IPS DF 6.9 (cell line): ENCODE measurements around the gene MAPK8.
A peak's percentile ranks its signal among the peaks of the same experiment; 100 is the strongest.

ENCODE experiments used
- DNase-seq: peaks from one replicate; pipeline ENCODE4 v3.0.0-alpha.2; 2013; ENCODE audit warnings: low read depth, low spot score
- H3K27ac ChIP-seq: one replicate; pipeline ENCODE4 v1.5.1; 2013; ENCODE audit warnings: low read length, control low read depth
- H3K27me3 ChIP-seq: 2 replicates; pipeline ENCODE4 v1.6.1; 2013; ENCODE audit warnings: mild to moderate bottlenecking, low read length; ENCODE audit not compliant: control insufficient read depth, insufficient read depth
- H3K36me3 ChIP-seq: 2 replicates; pipeline ENCODE4 v1.6.1; 2013; ENCODE audit warnings: low read length; ENCODE audit not compliant: control insufficient read depth, insufficient read depth
- H3K4me1 ChIP-seq: 2 replicates; pipeline ENCODE4 v1.6.1; 2013; ENCODE audit warnings: low read length; ENCODE audit not compliant: control insufficient read depth, insufficient read depth
- H3K4me3 ChIP-seq: 2 replicates; pipeline ENCODE4 v1.5.1; 2013; ENCODE audit warnings: mild to moderate bottlenecking, low read length
- H3K9me3 ChIP-seq: 2 replicates; pipeline ENCODE4 v1.6.1; 2013; ENCODE audit warnings: low read length, inconsistent platforms; ENCODE audit not compliant: control insufficient read depth, insufficient read depth
- WGBS: extraction: QIAGEN DNeasy Blood & Tissue Kit; methylation state at CpG from one replicate; pipeline ENCODE4 v1.1.7; 2013; ENCODE audit warnings: mixed read lengths, missing lambda C conversion rate; ENCODE audit not compliant: insufficient read length, insufficient coverage; 5-methylcytosine and 5-hydroxymethylcytosine counted together

Gene MAPK8

DNA sequence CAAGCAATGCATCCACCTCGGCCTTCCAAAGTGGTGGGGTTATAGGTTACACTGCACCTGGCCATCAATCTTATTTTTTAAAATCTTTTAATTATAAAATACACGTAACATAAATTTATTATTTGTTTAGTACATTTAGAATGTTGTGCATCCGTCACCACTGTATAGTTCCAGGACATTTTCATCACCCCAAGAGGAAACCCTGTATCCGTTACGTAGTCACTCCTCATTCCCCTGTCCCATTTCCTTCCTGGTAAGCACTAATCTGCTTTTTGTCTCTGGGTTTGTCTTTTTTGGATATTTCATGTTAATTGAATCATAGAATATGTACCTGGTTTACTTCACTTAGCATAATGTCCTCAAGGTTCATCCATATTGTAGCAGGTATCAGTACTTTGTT, 51.2 kb downstream of the MAPK8 start:
- Histone ChIP-seq H3K27ac (no peak overlapping the region), H3K4me3 (no peak overlapping the region), H3K9me3 (no peaks in the 10 kb centered on the region), H3K36me3 (no peaks in the 10 kb centered on the region), H3K4me1 (no peaks in the 10 kb centered on the region), H3K27me3 (no peaks in the 10 kb centered on the region)
- no peak for DNase-seq
- no CpG with 5 or more reads among the region's 5 CpGs for WGBS

DNA sequence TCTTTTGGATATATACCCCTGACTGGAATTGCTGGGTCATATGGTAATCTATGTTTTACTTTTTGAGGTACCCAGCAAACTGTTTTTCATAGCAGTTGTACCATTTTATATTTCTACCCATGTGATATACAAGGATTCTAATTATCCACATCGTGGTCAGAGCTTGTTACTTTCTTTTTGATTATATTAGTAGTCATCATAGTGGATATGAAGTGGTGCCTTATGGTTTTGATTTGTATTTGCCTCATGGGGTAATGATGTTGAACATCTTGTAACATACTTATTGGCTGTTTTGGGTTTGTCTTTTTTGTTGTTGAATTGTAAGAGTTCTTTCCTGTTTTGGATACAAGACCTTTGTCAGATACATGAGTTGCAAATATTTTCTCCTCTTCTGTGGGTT, 51.7 kb downstream of the MAPK8 start:
- Histone ChIP-seq H3K4me3 (no peak overlapping the region), H3K27ac (no peak overlapping the region), H3K4me1 (no peaks in the 10 kb centered on the region), H3K9me3 (no peaks in the 10 kb centered on the region), H3K36me3 (no peaks in the 10 kb centered on the region), H3K27me3 (no peaks in the 10 kb centered on the region)
- DNase-seq = no peak
- no CpG with 5 or more reads among the region's 1 CpG for WGBS

DNA sequence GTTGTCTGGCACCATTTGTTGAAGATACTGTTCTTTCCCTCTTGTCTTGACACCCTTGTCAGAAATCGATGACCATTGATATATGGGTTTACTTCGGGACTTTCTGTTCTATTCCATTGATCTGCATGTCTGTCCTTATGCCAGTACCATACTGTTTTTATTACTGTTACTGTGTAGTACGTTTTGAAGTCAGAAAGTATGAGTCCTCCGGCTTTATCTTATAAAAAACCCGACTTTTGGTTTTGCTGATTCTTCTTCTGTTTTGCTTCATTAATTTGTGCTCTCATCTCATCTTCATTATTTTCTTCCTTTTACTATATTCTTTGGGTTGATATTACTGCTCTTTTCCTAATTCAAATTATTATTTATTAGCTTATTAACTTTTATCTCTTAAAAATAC, 52.4 kb downstream of the MAPK8 start:
- Histone ChIP-seq H3K4me3 (no peak overlapping the region), H3K36me3 (no peaks in the 10 kb centered on the region), H3K9me3 (no peaks in the 10 kb centered on the region), H3K4me1 (no peaks in the 10 kb centered on the region), H3K27ac (no peak overlapping the region), H3K27me3 (no peaks in the 10 kb centered on the region)
- DNase-seq = no peak
- no CpG with 5 or more reads among the region's 5 CpGs for WGBS

DNA sequence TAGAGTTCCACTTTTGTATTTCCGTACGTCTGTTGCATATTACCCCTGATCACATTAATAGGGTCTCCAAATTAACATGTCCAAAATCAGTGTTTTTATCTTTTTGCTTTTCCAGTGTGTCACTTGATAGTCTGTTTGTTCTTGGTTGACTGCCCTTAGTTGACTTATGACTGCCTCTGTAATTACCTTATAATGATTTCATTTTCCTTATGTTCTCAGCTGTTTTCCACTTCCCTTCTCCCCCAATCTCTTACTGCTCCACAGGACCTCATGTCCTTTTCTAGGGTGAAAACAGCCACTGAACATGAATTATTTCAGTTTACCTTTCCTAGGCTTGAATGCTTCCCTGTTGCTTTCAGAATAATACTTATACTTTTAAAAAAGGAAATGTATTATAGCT, 54.7 kb downstream of the MAPK8 start:
- no peak for DNase-seq
- H3K27me3 ChIP-seq = no peaks in the 10 kb centered on the region
- H3K27ac ChIP-seq = no peak overlapping the region
- no peaks in the 10 kb centered on the region for H3K4me1 ChIP-seq
- H3K4me3 ChIP-seq = no peak overlapping the region
- no CpG with 5 or more reads among the region's 2 CpGs for WGBS
- no peaks in the 10 kb centered on the region for H3K36me3 ChIP-seq
- H3K9me3 ChIP-seq = no peaks in the 10 kb centered on the region

DNA sequence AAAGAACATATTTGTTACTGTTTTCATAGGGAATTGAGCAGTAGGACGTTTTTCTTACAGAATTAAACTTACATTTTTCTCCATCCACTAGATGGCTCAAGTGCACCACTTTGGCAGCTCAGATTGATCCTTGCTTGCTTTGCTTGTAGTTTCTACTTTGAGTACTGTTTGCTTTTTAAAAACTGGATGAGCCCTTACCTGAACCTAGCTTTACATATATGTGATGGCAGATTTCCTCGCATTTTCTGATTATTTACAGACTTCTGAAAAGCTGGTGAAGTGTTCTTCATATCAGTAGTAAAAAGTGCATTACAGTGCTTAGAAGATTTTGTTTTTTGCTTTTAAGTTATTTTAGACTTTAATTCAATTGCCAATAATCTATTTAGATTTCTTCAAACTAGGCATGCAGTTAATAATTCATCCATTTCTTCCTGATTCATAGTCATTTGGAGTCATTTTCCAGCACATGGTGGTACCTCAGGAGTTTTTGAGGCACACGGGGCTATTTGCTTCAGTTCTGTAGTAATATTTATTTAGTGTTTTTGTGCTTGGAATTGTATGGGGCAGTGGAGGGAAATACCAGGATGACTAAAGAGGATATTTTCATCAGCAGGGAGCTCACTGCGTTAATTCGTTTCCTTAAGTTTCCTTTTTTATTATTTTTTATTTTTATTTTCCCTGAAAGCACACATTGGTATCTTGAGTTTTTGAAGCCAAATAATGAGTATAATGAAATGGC, 57.3 kb downstream of the MAPK8 start:
- Histone ChIP-seq H3K27ac (no peak overlapping the region), H3K36me3 (no peaks in the 10 kb centered on the region), H3K4me1 (no peaks in the 10 kb centered on the region), H3K4me3 (no peak overlapping the region), H3K27me3 (no peaks in the 10 kb centered on the region), H3K9me3 (no peaks in the 10 kb centered on the region)
- no CpG with 5 or more reads among the region's 5 CpGs for WGBS
- DNase-seq = peak; percentile 20

DNA sequence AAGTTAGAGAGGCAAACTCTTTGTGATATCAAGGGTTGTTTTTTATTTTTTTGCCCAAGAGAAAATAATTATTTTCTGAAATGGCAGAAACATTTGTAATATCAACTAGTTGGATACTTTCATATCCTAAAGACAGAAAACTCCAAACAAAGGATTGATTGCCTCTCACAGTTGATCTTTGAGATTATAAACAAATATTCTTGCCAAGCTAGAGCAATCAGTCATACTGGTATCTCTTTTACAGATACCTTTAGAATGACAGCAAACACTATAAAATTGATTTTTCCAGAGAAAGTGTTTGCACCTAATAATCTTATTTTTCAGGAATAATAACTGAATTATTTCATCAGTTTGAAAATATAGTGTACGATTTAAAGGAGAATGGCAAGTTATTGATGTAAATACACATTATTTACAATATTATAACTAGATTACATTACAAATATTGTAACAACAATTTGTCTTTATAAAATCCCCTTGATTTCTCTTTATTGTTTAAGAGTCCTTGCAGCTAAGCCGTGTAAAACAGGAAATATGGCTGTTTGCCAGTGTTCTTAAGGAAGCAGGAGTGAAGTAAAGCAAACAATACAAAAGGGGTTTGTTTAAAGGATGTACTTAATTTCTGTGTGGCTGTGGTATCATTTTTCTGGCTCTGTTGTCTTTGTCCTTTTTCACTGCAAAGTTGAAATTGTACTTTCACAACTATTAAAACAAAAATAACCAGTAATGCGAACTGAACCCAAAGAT, 58.4 kb downstream of the MAPK8 start:
- Histone ChIP-seq H3K9me3 (no peaks in the 10 kb centered on the region), H3K27ac (no peak overlapping the region), H3K4me3 (no peak overlapping the region), H3K27me3 (no peaks in the 10 kb centered on the region), H3K36me3 (no peaks in the 10 kb centered on the region), H3K4me1 (no peaks in the 10 kb centered on the region)
- WGBS = no CpG with 5 or more reads among the region's 3 CpGs
- DNase-seq = no peak

DNA sequence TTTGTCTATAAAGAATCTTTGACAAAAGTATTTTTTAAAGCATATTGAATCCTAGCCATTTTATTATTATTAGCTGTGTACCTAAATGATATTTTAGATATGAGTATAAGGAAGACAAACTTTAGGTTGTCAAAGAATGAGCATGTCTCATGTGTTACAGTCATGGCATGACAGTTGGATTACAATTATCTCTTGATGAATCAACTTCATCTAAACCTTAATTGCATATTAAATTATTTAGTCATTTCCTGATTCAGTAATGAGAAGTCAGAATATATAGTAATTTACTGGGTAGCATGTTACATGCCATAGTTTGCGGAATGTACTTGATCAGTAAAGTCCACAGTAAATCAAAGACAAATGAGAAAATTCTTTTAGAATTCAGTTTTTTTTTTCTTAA, 59.2 kb downstream of the MAPK8 start:
- WGBS = no CpG with 5 or more reads among the region's 1 CpG
- H3K4me1 ChIP-seq = no peaks in the 10 kb centered on the region
- no peak overlapping the region for H3K27ac ChIP-seq
- H3K27me3 ChIP-seq = no peaks in the 10 kb centered on the region
- no peak for DNase-seq
- no peaks in the 10 kb centered on the region for H3K9me3 ChIP-seq
- no peaks in the 10 kb centered on the region for H3K36me3 ChIP-seq
- H3K4me3 ChIP-seq = no peak overlapping the region

DNA sequence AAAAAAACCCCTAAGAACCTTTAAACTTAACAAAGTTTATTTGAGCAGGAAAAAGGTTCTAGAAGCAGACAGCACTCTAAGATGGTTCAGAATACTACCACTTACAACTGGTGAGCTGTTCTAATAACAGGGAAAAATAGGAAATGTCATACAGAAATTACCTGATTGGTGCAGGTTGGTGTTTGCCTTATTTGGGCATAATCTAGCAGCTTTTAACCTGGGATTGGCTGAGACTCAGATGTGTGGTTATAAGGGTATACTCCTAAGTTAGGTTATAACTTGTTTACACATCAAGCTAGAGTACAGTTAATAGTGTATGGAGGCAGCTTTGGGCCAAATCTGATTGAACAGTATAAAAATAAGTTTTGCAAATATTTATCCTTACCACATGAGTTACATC, 59.8 kb downstream of the MAPK8 start:
- Histone ChIP-seq H3K27ac (no peak overlapping the region), H3K4me3 (no peak overlapping the region), H3K9me3 (no peaks in the 10 kb centered on the region), H3K4me1 (no peaks in the 10 kb centered on the region), H3K36me3 (no peaks in the 10 kb centered on the region), H3K27me3 (no peaks in the 10 kb centered on the region)
- DNase-seq = no peak

DNA sequence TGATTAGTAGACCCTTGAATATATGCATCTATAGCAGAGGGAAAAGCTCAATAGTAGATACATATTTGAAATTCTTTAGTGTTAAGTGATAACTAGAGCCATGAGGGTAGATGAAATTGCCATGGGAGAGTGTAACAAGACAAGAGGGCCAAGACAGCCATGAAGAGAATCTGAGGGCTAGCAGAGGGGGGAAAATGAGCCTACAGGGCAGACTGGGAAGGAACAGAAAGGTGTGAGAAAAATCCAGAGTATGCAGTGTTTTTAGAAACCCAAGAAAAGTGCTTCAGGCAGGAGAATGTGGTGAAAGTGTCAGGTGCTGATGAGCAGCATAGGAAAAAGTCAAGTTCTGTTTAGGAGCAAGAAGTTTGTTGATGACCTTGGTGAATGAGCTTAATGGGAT, 63.0 kb downstream of the MAPK8 start:
- H3K4me1 ChIP-seq = no peaks in the 10 kb centered on the region

DNA sequence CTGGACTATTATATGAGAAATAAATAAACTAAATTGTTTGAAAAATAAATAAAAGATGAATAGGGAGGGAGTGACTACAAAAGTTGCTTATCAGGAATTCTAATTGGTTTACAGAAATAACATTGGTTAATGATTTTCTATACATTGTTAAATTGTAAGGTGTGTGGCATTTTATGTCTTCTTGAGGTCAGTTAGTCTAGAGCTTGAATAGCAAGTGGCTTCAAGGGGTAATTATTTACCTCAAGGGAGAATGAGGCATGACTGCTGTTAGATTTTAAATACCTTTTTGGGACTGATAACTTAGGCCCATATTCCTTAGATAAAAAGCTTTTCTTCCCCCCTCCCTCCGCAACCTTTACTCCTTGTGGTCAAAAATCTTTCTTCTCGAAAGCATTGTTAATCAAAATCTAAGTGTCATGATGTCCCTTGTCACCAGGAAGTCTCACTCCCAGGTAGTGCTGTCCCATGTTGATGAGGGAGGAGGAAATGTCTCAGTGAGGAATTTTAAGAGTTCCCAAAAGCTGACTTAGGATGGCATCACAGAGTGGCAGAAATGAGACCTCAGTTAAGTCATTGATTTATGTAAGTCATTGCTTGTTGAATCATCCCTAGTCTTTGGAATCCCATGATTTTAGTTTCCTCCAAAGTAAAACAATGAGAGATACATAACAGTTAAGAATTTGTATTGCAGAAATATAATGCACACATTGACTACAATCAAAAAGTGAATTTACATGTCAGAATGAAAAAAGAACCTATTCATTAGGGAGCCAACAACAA, 71.5 kb downstream of the MAPK8 start:
- H3K27ac ChIP-seq = no peak overlapping the region
- WGBS = no CpG with 5 or more reads among the region's 2 CpGs
- no peaks in the 10 kb centered on the region; the same call in 1 of the 2 replicates for H3K36me3 ChIP-seq
- no peak overlapping the region for H3K4me3 ChIP-seq
- no peak for DNase-seq
- H3K27me3 ChIP-seq = no peaks in the 10 kb centered on the region
- no peaks in the 10 kb centered on the region for H3K4me1 ChIP-seq
- H3K9me3 ChIP-seq = no peaks in the 10 kb centered on the region

More for the DNA sequence above, 63.0 kb downstream of the MAPK8 start:
- no peak overlapping the region for H3K27ac ChIP-seq
- no peaks in the 10 kb centered on the region for H3K9me3 ChIP-seq
- H3K4me3 ChIP-seq = no peak overlapping the region
- DNase-seq = no peak
- H3K36me3 ChIP-seq = no peaks in the 10 kb centered on the region
- no peaks in the 10 kb centered on the region for H3K27me3 ChIP-seq
